DMS153 treated with DMSO at 0.1 percent for 48 hours (cell line): ENCODE data around the gene KRTAP5-9.
"Not testable (repeated sequence)": the region's sequence is repeated elsewhere in the genome, so short reads cannot be mapped to it uniquely, and the experiment has no call there.

Experiments used
- DNase-seq: peaks from one replicate; lab custom pipeline; 2025; ENCODE audit not compliant: unreplicated experiment; lab: John Stamatoyannopoulos, UW

The KRTAP5-9 gene

GRCh38 chr11:71581826-71582225 is 33.6 kb downstream of the KRTAP5-9 start:
- no peak for DNase-seq

GRCh38 chr11:71582309-71582895 is 34.2 kb downstream of the KRTAP5-9 start, which contains the start of gene KRTAP5-11:
Gene KRTAP5-11 (minus strand): TSS chr11:71582875. CDS start chr11:71582837, 38 bp downstream.
- no peak for DNase-seq

GRCh38 chr11:71582969-71583368 is 34.7 kb downstream of the KRTAP5-9 start:
- not testable (repeated sequence) for DNase-seq

- DNase-seq: not testable (repeated sequence)
Measured at GRCh38 chr11:71585673-71586072, 37.5 kb downstream of the KRTAP5-9 start.

- not testable (repeated sequence) for DNase-seq
Measured at GRCh38 chr11:71588314-71588713, 40.1 kb downstream of the KRTAP5-9 start.

- DNase-seq: not testable (repeated sequence)
Measured at GRCh38 chr11:71588822-71589545, 40.8 kb downstream of the KRTAP5-9 start.

- DNase-seq: not testable (repeated sequence)
Measured at GRCh38 chr11:71589546-71589920, 41.3 kb downstream of the KRTAP5-9 start.
